GM12878 (cell line): ENCODE measurements around the gene TTC38. TPM values are rescaled to one million over a fixed set of nuclear protein-coding genes. Genes with fewer than 3 reads are reported as not detected.

ENCODE experiments used
- BACH1 ChIP-seq: fragments of 450-650 bp; IDR thresholded peaks from 2 replicates; pipeline ENCODE4 v1.6.1; 2017; ENCODE audit warnings: mild to moderate bottlenecking, borderline replicate concordance
- BCL11A ChIP-seq: IDR thresholded peaks from 2 replicates; pipeline ENCODE4 v1.6.1; 2011; ENCODE audit warnings: low read depth, low read length
- CBX5 ChIP-seq: sonication (generic); IDR thresholded peaks from 2 replicates; pipeline ENCODE4 v1.6.1; 2016; ENCODE audit warnings: low read depth, moderate library complexity, mild to moderate bottlenecking, inconsistent platforms
- CHD2 ChIP-seq: IDR thresholded peaks from 2 replicates; pipeline ENCODE4 v1.6.1; 2011; ENCODE audit warnings: low read depth, low read length, improper control_type of control experiment, borderline replicate concordance
- CHD4 ChIP-seq: fragments of 200-600 bp; sonication (generic); IDR thresholded peaks from 2 replicates; pipeline ENCODE4 v1.6.1; 2016; ENCODE audit warnings: mild to moderate bottlenecking
- EED ChIP-seq: sonication (generic); IDR thresholded peaks from 2 replicates; pipeline ENCODE4 v1.6.1; 2016; ENCODE audit warnings: antibody characterized with exemption, low read depth
- FOS ChIP-seq: IDR thresholded peaks from 3 replicates; pipeline ENCODE4 v1.6.1; 2011; ENCODE audit warnings: borderline replicate concordance; ENCODE audit not compliant: insufficient read length; ENCODE audit errors: extremely low read depth
- GATAD2B ChIP-seq: fragments of 450-650 bp; conservative IDR thresholded peaks from 2 replicates; pipeline ENCODE4 v1.6.1; 2017; ENCODE audit warnings: low read depth, mild to moderate bottlenecking, moderate library complexity
- HCFC1 ChIP-seq: fragments of 150-350 bp; IDR thresholded peaks from 2 replicates; pipeline ENCODE4 v1.6.1; 2014; ENCODE audit warnings: low read length
- IKZF2 ChIP-seq, 2 experiments: fragments of 450-650 bp; IDR thresholded peaks; 2 replicates each; pipeline ENCODE4 v1.6.1; 2017; ENCODE audit warnings: mild to moderate bottlenecking in 2 of 2, moderate library complexity in 2 of 2
- KAT2A ChIP-seq: conservative IDR thresholded peaks from 2 replicates; pipeline ENCODE4 v1.6.1; 2011; ENCODE audit warnings: low read depth, low read length; ENCODE audit not compliant: control insufficient read depth
- KLF5 ChIP-seq: fragments of 450-650 bp; IDR thresholded peaks from 2 replicates; pipeline ENCODE4 v1.6.1; 2014; ENCODE audit warnings: mild to moderate bottlenecking; ENCODE audit not compliant: partially characterized antibody
- MEF2B ChIP-seq: fragments of 450-650 bp; IDR thresholded peaks from 2 replicates; pipeline ENCODE4 v1.6.1; 2018; ENCODE audit warnings: mild to moderate bottlenecking, moderate library complexity; ENCODE audit not compliant: partially characterized antibody, poor library complexity, severe bottlenecking
- MTA3 ChIP-seq: IDR thresholded peaks from 2 replicates; pipeline ENCODE4 v1.6.1; 2012; ENCODE audit warnings: low read length, inconsistent platforms, borderline replicate concordance
- MYB ChIP-seq: fragments of 150-350 bp; IDR thresholded peaks from 2 replicates; pipeline ENCODE4 v1.6.1; 2014; ENCODE audit warnings: mild to moderate bottlenecking, low read depth, low read length, borderline replicate concordance
- MYC ChIP-seq: IDR thresholded peaks from 2 replicates; pipeline ENCODE4 v1.6.1; 2011; ENCODE audit warnings: mild to moderate bottlenecking, low read length, moderate library complexity, inconsistent platforms; ENCODE audit not compliant: insufficient read depth, insufficient replicate concordance, insufficient read length, severe bottlenecking
- SRF ChIP-seq, 2 experiments: IDR thresholded peaks; 2 replicates each; pipeline ENCODE4 v1.6.1; 2011; ENCODE audit warnings: low read depth in 2 of 2, low read length in 2 of 2, mild to moderate bottlenecking in 1 of 2, moderate library complexity in 1 of 2
- STAT1 ChIP-seq: fragments of 450-650 bp; conservative IDR thresholded peaks from 2 replicates; pipeline ENCODE4 v1.6.1; 2014; ENCODE audit warnings: antibody characterized with exemption, mild to moderate bottlenecking
- TCF12 ChIP-seq: IDR thresholded peaks from 2 replicates; pipeline ENCODE4 v1.6.1; 2011; ENCODE audit warnings: low read depth, mild to moderate bottlenecking, low read length
- ZBED1 ChIP-seq: IDR thresholded peaks from 2 replicates; pipeline ENCODE4 v1.6.1; 2016; ENCODE audit warnings: borderline replicate concordance
- ZNF274 ChIP-seq: IDR thresholded peaks from one replicate; pipeline ENCODE4 v1.8.0; 2011; ENCODE audit not compliant: insufficient read length, insufficient read depth
- polyA plus RNA-seq, 11 experiments: library from polyadenylated mRNA; depleted of rRNA in 4 of 11; unstranded in 6 of 11; stranded (reverse) in 5 of 11; fragments of >200 nt; fragmentation: Nextera tagmentation in 4 of 11; fragmentation: Illumina TruSeq in 1 of 11; extraction: Ambion mirVana in 4 of 11; extraction: Trizol in 1 of 11; gene quantifications; 1 replicate in 1 of 11; 2 replicates in 10 of 11; pipeline versions ENCODE4 v1.2.1 to v1.2.3, GENCODE V29; 2011 to 2016; ENCODE audit warnings: inconsistent platforms in 2 of 11, missing spikeins in 2 of 11, low read depth in 1 of 11
- total RNA-seq, 4 experiments: library from RNA; depleted of rRNA in 3 of 4; stranded (reverse); fragments of >200 nt in 3 of 4; fragmentation: Illumina TruSeq in 1 of 4; extraction: Trizol in 1 of 4; gene quantifications; 2 replicates each; pipeline versions ENCODE4 v1.2.1 to v1.2.3, GENCODE V29; 2013 to 2021
- TF ChIP-seq, protein P1 (sequence below): fragments of 450-650 bp; IDR thresholded peaks from 2 replicates; pipeline ENCODE4 v1.6.1; 2018; ENCODE audit warnings: mild to moderate bottlenecking, low read depth, moderate library complexity; ENCODE audit not compliant: partially characterized antibody
- TF ChIP-seq, protein P2 (sequence below): fragments of 450-650 bp; IDR thresholded peaks from 2 replicates; pipeline ENCODE4 v1.6.1; 2016; ENCODE audit warnings: mild to moderate bottlenecking, moderate library complexity, borderline replicate concordance
- TF ChIP-seq, protein P3 (sequence below): IDR thresholded peaks from 2 replicates; pipeline ENCODE4 v1.6.1; 2012; ENCODE audit warnings: low read depth, low read length, improper control_type of control experiment

Gene TTC38
- total and polyA plus RNA-seq, 10 of the 15 experiments (the other 5 are each of a cell fraction or from before 2014, with no cell fraction given) = 0.58 to 39.9 (median 13.0) TPM

DNA sequence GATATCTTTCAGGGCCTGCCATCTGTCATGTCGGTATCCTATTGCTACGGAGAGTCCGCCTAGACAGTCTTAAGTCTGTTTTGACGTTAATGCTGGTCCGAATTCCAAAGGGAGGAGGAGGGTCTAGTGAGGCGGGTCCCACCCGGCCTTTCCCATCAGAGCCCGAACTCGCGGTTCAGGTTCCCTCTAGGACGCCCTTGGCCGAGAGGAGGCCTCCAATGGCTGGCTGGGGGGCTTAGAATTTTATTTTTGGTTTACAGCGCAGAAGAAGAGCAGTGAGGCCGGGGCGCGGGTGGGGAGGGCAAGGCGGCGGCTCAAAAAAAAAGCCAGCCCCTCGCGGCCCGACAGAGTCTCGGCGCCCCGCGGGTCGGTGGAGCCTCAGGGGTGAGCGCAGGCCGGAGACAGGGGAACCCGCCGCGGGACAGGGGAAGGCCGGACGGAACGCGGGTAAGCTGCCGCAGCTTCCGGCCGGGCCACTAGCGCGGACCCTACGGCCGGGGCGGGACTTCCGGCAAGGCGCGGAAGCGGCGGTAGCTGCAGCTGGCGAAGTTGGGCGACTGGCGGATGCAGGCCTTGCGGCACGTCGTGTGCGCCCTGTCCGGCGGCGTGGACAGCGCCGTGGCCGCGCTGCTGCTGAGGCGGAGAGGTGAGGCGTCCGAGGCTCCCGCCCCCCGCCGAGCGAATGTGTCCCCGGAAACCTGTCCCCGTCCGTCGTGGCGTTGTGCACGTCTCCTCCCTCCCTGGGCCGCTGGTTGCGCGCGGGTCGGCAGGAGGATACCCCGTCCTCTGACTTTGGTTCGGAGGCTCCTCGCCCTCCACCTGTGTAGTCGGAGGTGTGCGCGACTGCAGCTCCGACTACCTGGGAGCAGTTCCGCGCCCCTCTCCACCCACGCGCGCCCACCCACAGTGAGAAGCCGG is 67.7 kb downstream of the TTC38 start, which contains the start of gene TRMU (continued):
- TF ChIP-seq BACH1 = peak; percentile 64
- peak; percentile 71 for TF ChIP-seq CHD2
- TF ChIP-seq, protein P1, sequence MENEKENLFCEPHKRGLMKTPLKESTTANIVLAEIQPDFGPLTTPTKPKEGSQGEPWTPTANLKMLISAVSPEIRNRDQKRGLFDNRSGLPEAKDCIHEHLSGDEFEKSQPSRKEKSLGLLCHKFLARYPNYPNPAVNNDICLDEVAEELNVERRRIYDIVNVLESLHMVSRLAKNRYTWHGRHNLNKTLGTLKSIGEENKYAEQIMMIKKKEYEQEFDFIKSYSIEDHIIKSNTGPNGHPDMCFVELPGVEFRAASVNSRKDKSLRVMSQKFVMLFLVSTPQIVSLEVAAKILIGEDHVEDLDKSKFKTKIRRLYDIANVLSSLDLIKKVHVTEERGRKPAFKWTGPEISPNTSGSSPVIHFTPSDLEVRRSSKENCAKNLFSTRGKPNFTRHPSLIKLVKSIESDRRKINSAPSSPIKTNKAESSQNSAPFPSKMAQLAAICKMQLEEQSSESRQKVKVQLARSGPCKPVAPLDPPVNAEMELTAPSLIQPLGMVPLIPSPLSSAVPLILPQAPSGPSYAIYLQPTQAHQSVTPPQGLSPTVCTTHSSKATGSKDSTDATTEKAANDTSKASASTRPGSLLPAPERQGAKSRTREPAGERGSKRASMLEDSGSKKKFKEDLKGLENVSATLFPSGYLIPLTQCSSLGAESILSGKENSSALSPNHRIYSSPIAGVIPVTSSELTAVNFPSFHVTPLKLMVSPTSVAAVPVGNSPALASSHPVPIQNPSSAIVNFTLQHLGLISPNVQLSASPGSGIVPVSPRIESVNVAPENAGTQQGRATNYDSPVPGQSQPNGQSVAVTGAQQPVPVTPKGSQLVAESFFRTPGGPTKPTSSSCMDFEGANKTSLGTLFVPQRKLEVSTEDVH = no peak
- no peak for TF ChIP-seq MEF2B
- TF ChIP-seq MYC = no peak
- peak; percentile 58; the same call in 1 of the 2 replicates for TF ChIP-seq CBX5
- TF ChIP-seq SRF (IDR thresholded peaks at IDR 0.05; ENCODE audit: low read depth in 2 of 2, low read length in 2 of 2) = peak; percentile 63 to 82; a peak in 3 of 4 replicates
- TF ChIP-seq, protein P2, sequence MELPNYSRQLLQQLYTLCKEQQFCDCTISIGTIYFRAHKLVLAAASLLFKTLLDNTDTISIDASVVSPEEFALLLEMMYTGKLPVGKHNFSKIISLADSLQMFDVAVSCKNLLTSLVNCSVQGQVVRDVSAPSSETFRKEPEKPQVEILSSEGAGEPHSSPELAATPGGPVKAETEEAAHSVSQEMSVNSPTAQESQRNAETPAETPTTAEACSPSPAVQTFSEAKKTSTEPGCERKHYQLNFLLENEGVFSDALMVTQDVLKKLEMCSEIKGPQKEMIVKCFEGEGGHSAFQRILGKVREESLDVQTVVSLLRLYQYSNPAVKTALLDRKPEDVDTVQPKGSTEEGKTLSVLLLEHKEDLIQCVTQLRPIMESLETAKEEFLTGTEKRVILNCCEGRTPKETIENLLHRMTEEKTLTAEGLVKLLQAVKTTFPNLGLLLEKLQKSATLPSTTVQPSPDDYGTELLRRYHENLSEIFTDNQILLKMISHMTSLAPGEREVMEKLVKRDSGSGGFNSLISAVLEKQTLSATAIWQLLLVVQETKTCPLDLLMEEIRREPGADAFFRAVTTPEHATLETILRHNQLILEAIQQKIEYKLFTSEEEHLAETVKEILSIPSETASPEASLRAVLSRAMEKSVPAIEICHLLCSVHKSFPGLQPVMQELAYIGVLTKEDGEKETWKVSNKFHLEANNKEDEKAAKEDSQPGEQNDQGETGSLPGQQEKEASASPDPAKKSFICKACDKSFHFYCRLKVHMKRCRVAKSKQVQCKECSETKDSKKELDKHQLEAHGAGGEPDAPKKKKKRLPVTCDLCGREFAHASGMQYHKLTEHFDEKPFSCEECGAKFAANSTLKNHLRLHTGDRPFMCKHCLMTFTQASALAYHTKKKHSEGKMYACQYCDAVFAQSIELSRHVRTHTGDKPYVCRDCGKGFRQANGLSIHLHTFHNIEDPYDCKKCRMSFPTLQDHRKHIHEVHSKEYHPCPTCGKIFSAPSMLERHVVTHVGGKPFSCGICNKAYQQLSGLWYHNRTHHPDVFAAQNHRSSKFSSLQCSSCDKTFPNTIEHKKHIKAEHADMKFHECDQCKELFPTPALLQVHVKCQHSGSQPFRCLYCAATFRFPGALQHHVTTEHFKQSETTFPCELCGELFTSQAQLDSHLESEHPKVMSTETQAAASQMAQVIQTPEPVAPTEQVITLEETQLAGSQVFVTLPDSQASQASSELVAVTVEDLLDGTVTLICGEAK = peak; percentile 96
- TF ChIP-seq ZNF274 = no peak
- no peak for TF ChIP-seq BCL11A
- TF ChIP-seq, protein P3, sequence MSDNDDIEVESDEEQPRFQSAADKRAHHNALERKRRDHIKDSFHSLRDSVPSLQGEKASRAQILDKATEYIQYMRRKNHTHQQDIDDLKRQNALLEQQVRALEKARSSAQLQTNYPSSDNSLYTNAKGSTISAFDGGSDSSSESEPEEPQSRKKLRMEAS = 0 out of 2 replicates have a peak, but pooled peaks have one; percentile 41
- TF ChIP-seq STAT1 = no peak
- no peak for TF ChIP-seq ZBED1
- no peak for TF ChIP-seq MYB
- no peak for TF ChIP-seq KAT2A
- TF ChIP-seq KLF5 = no peak
- peak; percentile 90 for TF ChIP-seq GATAD2B
- no peak for TF ChIP-seq IKZF2 (IDR thresholded peaks at IDR 0.05)
- peak; percentile 83 for TF ChIP-seq HCFC1
- no peak for TF ChIP-seq EED
- no peak for TF ChIP-seq FOS
- TF ChIP-seq MTA3 = no peak
- TF ChIP-seq TCF12 = peak; percentile 85
- no peak for TF ChIP-seq CHD4
